ENCODE measurements around the gene FMNL2.

DNA sequence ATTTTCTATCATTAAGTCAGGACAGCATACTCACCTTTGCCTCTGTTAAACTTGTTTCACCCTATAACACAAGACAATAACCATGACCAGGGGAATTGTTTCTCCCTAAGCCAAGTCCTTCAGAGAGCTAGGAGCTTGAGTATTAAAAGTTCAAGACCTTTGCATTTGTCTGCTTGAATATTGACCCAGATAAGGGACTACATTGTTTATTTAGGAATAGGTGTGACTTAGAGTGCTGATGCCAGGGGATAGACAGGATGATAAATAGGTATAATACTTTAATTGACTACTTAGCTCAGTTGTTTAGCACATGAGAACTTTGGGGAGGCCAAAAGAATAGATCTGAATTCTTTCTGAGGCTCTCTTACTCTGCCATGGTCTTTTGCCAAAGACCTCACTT is 185.8 kb downstream of the FMNL2 start:
- no peak for TF ChIP-seq POLR2A (IDR thresholded peaks at IDR 0.05; ENCODE audit: low read length)
- TF ChIP-seq GATA1 (IDR thresholded peaks at IDR 0.05; ENCODE audit: low read depth, low read length): no peak

All from erythroblast (primary cell).